Hepatocyte (in vitro differentiated cells): ENCODE data around the gene VPS41.

ENCODE experiments used
- EZH2 ChIP-seq: fragments of 200-600 bp; sonication (generic); IDR thresholded peaks from 2 replicates; pipeline ENCODE4 v1.6.1; 2016; ENCODE audit warnings: antibody characterized with exemption, mild to moderate bottlenecking, borderline replicate concordance
- EZH2phosphoT487 ChIP-seq: fragments of 200-600 bp; sonication (generic); IDR thresholded peaks from one replicate; pipeline ENCODE4 v1.6.1; 2018; ENCODE audit warnings: antibody characterized with exemption, mild to moderate bottlenecking, low read depth, moderate library complexity; ENCODE audit not compliant: unreplicated experiment, severe bottlenecking
- TF ChIP-seq, protein P1 (sequence below): fragments of 200-600 bp; sonication (generic); IDR thresholded peaks from 2 replicates; pipeline ENCODE4 v1.5.1; 2016; ENCODE audit warnings: antibody characterized with exemption, mild to moderate bottlenecking; ENCODE audit not compliant: poor library complexity

- TF ChIP-seq, protein P1, sequence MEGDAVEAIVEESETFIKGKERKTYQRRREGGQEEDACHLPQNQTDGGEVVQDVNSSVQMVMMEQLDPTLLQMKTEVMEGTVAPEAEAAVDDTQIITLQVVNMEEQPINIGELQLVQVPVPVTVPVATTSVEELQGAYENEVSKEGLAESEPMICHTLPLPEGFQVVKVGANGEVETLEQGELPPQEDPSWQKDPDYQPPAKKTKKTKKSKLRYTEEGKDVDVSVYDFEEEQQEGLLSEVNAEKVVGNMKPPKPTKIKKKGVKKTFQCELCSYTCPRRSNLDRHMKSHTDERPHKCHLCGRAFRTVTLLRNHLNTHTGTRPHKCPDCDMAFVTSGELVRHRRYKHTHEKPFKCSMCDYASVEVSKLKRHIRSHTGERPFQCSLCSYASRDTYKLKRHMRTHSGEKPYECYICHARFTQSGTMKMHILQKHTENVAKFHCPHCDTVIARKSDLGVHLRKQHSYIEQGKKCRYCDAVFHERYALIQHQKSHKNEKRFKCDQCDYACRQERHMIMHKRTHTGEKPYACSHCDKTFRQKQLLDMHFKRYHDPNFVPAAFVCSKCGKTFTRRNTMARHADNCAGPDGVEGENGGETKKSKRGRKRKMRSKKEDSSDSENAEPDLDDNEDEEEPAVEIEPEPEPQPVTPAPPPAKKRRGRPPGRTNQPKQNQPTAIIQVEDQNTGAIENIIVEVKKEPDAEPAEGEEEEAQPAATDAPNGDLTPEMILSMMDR: no peak
- no peak for TF ChIP-seq EZH2
- no peak for TF ChIP-seq EZH2phosphoT487
Measured at GRCh38 chr7:38740041-38740440, 168.9 kb downstream of the VPS41 start.
